ENCODE data around the gene ISOC2.
"Not testable (repeated sequence)": the region's sequence is repeated elsewhere in the genome, so short reads cannot be mapped to it uniquely, and the experiment has no call there.

The ISOC2 gene

DNA sequence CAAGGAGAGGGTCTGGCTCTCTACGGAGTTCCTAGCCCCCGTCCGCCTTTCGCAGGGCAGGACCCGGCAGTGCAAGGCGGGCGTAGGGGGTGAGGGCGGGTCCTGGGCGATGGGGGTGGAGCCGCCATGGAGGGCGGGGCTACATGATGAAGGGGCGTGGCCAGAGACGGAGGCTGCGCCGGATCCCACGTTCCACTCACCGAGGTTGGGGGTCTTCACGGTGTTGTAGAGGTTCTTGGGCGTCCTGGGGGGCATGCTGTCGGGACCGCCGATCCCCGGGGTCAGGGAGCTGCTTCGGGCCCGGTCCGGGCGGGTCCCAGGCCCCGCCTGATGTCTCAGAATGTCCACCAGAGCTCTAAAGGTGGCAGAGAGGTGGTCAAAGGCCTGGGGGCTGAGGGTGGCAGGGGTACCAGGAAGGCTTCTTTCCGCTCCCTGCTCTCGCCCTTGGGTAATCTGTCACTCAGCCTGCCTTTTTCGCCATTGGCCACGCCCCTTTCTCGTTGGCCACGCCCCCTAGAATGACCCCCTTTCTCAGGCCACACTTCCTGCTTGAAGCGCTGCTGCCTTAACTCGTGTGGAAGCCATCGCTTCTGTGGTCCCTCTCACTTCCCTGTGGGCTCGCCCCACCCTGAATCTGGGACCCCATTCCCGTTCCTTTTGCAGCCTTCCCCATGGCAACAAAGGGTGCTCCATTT lies 20.9 kb downstream of the ISOC2 start:
- DNase-seq (ENCODE audit: low read depth, low spot score): no peak

- no peak for DNase-seq (ENCODE audit: low read depth, low spot score)
Measured at GRCh38 chr19:55439052-55439451, 22.4 kb downstream of the ISOC2 start.

DNA sequence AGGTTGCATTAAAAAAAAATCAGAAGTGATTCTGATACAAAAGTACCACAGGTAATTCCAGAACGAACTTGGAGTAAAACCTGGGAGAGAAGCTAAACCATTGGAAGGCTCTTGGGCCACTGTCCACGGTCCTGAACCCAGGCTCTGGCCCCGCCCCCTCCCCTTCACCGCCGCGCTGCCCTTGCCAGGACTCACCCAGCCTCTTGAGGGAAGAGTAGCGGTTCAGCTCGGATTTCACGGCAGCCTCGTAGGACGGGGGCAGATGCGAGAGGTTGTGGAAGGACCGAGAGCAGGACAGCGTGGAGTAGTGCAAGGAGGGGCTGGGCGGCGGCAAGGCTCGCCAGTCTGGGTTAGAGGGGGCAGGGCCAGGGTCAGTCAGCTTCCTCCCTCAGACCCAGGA lies 24.0 kb downstream of the ISOC2 start:
- no peak for DNase-seq (ENCODE audit: low read depth, low spot score)

DNA sequence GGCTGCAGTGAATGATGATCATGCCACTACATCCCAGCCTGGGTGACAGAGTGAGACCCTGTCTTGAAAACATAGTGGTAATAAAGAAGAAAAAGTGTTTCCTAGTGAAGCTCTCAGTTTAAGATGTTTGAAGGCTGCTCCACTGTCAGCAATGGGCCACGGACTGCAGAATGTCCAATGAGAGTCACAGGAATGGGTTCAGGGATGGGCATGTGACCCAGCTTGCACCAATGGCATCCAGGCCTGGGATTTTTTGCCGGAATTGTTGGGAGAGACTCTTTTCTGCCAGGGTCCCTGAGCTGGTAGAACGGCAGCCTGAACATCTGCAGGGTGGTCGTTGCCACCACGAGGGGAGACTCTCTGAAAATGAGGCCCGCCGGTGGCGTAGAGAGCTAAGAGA lies 24.6 kb downstream of the ISOC2 start:
- no peak for DNase-seq (ENCODE audit: low read depth, low spot score)

DNA sequence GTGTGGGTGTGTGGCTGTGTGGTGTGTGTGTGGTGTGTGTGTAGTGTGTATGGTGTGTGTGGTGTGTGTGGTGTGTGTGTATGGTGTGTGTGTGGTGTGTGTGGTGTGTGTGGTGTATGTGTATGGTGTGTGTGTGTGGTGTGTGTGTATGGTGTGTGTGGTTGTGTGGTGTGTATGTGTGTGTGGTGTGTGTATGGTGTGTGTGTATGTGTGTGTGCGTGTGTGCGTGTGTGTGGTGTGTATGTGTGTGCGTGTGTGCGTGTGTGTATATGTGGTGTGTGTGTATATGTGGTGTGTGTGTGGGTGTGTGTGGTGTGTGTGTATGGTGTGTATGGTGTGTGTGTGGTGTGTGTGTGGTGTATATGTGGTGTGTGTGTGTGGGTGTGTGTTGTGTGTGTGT lies 26.4 kb downstream of the ISOC2 start:
- DNase-seq (ENCODE audit: low read depth, low spot score): no peak

- DNase-seq (ENCODE audit: low read depth, low spot score): no peak
Measured at GRCh38 chr19:55434356-55434919, 27.0 kb downstream of the ISOC2 start.

- DNase-seq (ENCODE audit: low read depth, low spot score): no peak
Measured at GRCh38 chr19:55433292-55433691, 28.1 kb downstream of the ISOC2 start.

DNA sequence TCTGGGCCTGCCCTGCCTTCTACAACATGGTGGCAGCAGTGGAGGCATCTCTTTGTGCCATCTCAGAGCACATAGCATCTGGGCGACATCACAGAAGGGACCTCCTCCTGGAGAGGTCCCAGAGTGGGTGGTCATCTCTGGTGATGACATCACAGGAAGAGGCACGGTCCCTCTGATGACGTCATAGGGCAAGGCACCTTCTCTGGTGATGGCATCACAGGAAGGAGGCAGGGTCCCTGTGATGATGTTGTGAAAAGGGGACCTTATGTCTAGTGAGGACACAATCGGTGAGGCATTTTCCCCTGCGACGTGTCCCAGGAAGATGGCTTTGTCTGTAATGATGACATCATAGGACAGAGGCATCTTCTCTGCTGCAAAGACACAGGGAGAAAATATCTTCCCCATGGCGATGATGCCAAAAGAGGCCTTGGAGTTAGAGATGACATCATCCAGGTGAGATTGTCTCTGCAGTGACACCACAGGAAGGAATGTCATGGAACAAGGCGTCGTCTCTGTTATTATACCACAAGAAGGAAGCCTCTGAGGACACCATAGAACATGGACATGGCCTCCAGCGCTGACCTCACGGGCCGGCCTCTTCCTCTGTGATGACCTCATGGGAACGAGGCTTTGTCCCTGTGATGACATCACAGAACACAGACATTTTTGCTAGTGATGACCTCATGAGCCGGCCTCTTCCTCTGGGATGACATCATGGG lies 29.0 kb downstream of the ISOC2 start:
- no peak for DNase-seq (ENCODE audit: low read depth, low spot score)

- DNase-seq (ENCODE audit: low read depth, low spot score): no peak
Measured at GRCh38 chr19:55431183-55431582, 30.3 kb downstream of the ISOC2 start.

DNA sequence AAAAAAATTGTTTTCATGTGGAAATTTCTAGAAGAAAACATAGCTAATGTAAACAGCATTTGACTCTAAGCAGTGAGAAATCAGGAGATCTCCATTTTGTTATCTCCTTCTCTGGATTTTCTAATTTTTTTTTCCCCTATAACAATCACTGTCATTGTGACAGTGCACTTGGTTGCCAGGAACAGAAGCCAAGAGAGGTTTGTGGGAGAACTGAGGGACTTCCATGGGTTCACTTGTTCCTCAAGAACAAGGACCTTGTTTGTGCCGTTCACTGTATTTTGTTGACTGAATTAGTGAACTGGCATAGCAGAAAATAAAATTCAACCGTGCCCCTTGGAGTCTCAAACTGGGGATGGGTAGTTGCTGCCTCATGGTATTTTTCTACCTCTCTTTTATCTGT lies 35.4 kb downstream of the ISOC2 start:
- no peak for DNase-seq (ENCODE audit: low read depth, low spot score)

GRCh38 chr19:55424518-55424917 lies 36.9 kb downstream of the ISOC2 start:
- no peak for DNase-seq (ENCODE audit: low read depth, low spot score)

DNA sequence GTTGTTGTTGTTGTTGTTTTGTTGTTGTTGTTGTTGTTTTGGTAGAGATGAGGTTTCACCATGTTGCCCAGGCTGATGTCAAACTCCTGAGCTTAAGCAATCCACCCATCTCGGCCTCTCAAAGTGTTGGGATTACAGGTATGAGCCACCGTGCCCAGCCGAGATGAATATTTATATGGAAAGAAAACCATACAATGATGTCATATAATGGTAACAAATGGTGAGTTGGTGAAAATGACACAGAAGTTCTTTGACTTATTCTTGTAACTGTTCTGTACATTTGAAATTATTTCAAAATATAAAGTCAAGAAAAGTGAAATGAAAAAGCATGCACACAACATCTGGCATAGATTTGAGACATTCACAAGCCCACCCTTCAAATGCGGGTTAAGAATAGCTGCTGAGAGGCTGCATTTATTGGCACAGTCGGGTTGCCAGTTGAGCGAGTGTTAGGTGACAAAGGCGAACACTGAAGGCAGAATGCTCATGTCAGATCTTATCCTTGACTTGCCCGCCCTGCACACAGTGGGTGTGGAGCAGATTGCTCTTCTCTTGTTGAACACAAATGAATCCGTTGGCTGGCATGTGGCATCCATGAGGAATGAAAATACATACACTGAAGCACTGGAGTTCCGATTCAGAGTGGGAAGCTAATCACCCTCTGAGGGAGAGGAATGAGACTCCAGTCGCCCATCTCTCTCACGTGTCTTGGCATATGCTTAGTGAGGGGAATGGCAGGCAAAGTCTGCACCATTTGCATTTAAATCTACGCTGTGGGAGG lies 38.0 kb downstream of the ISOC2 start:
- DNase-seq (ENCODE audit: low read depth, low spot score): no peak

DNA sequence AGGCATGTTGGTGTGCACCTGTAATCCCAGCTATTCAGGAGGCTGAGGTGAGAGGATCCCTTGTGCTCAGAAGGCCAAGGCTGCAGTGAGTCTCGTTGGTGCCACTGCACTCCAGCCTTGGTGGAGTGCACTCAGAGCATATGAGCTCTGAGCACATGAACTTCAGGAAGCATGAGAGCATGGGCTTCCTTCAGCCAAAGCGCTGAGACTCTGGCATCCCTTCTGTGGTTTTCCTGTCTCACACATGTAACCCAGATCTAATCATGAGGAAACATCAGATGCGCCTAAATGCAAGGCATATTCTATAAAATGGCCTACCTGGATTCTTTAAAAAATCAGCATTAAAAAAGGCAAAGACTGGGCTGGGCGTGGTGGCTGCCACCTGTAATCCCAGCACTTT lies 40.2 kb downstream of the ISOC2 start:
- DNase-seq (ENCODE audit: low read depth, low spot score): not testable (repeated sequence)

GRCh38 chr19:55419624-55420236 lies 41.7 kb downstream of the ISOC2 start:
- DNase-seq (ENCODE audit: low read depth, low spot score): no peak

DNA sequence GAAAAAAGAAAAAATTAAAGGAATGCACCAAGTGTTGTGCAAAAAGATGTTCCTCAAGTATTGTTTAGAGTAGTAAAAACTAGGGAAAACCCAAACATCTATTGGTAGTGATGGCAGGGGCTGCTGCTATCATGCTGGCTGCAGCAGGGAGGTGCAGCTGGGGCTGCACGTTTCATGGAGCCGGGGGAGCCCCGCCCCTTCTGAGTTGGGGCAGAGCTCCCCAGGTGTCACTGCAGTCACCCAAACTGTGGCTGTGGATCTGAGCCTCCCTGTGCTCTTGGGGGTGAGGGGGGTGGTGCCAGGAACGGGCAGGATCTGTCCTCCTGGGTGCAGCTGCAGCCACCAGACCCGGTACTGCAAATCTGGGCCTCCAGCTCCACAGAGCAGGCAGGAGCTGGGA lies 42.3 kb downstream of the ISOC2 start:
- no peak for DNase-seq (ENCODE audit: low read depth, low spot score)

GRCh38 chr19:55418185-55418584 lies 43.3 kb downstream of the ISOC2 start:
- DNase-seq (ENCODE audit: low read depth, low spot score): peak; percentile 21

DNA sequence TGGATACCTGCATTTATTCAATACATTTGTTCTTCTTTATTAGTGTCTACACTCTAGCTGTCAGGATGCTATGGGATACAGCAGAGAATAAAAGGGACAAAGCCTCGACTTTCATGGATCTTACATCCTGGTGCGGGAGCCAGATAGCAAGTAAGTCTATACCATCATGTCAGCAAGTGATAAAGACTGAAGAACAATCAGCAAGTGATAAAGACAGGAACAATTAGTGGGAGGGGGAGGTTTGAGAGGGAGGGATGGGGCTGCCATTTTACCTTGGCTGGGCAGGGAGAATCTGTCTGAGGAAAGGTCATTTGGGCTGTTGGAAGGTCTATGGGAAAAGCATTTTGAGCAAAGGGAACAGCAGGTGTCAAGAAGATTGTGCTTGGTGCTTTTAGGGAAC lies 51.3 kb downstream of the ISOC2 start:
- no peak for DNase-seq (ENCODE audit: low read depth, low spot score)

DNA sequence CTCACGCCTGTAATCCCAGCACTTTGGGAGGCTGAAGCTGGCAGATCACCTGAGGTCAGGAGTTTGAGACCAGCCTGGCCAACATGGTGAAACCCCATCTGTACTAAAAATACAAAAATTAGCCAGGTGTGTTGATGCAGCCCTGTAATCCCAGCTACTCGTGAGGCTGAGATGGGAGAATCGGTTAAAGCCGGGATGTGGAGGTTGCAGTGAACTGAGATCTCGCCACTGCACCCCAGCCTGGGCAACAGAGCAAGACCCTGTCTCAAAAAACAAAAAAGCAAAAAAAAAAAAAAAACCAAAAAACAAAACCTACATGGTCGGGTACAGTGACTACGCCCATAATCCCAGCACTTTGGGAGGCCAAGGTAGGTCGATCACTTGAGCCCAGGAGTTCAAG lies 52.3 kb downstream of the ISOC2 start:
- not testable (repeated sequence) for DNase-seq (ENCODE audit: low read depth, low spot score)

DNA sequence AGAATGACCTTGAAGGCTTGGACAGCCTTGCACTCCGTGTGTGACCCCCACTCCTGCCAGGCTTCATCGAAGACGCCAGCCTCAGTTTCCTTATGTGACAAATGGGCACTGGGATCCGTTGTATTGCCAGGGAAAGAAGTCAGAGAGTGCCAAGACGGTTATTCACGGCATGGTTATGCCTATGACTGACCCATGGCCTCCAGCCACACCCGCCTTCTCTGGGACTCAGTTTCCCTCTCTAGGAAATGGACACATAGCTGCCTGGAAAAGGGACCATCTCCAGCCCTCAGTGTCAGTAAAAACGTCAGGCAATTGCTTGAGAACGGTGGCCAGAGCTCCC lies 52.9 kb downstream of the ISOC2 start:
- no peak for DNase-seq (ENCODE audit: low read depth, low spot score)

- DNase-seq (ENCODE audit: low read depth, low spot score): peak; percentile 95
Measured at GRCh38 chr19:55407800-55408532, 53.5 kb downstream of the ISOC2 start.

GRCh38 chr19:55407550-55407799 lies 54.0 kb downstream of the ISOC2 start, which contains the start of gene UBE2S:
UBE2S (minus strand) TSS chr19:55407788; CDS start chr19:55407589, 199 bp downstream.
- not testable (repeated sequence) for DNase-seq (ENCODE audit: low read depth, low spot score)

Data from activated CD4-positive, CD25-positive, alpha-beta regulatory T cell treated with anti-CD3 and anti-CD28 coated beads, Interleukin-2, amount 50 U/mL, for 16 hours (primary cell).